22Rv1 (cell line): ENCODE results near the gene SLC23A1.

Experiments used
- ZFX ChIP-seq: fragments of 450-650 bp; IDR thresholded peaks from 2 replicates; pipeline ENCODE4 v1.6.1; 2017; ENCODE audit warnings: antibody characterized with exemption, borderline replicate concordance
- TF ChIP-seq, protein P1 (sequence below): fragments of 450-650 bp; IDR thresholded peaks from 2 replicates; pipeline ENCODE4 v1.5.1; 2017; ENCODE audit warnings: mild to moderate bottlenecking

DNA sequence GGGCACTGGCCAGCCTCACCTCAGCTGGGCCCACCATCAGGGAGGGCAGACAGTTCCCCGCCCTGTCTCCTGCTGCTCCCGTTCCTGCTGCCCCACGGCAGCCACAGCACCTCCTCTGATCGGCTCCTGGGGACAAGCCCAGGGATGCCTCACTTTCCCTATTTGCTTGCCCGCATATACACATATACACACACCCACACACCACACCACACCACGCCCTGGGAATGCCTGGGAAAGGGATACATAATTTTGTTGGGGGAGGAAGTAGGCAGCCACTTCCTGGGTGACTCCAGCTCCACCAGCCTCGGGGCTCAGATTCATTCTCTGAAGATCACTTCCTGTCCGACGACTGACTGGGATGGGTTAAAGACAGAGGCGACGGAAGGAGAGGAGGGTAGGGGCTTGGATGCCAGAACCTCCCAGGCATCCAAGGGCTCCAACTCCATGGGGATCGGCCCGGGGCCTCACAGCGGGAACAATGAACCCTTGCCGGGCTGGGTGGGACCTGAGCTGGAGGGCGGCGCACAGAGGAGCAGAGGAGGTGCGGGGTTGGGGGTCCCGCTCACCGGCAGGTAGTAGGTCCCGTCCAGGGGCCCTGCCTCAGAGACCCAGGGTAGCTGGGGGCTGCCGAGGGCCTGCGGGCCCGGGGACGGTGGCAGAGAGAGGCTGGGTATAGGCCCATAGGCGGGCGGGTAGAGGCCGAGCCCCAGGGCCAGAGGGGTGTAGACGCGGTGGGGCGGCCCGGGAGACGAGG is 8.7 kb upstream of the SLC23A1 start:
- TF ChIP-seq, protein P1, sequence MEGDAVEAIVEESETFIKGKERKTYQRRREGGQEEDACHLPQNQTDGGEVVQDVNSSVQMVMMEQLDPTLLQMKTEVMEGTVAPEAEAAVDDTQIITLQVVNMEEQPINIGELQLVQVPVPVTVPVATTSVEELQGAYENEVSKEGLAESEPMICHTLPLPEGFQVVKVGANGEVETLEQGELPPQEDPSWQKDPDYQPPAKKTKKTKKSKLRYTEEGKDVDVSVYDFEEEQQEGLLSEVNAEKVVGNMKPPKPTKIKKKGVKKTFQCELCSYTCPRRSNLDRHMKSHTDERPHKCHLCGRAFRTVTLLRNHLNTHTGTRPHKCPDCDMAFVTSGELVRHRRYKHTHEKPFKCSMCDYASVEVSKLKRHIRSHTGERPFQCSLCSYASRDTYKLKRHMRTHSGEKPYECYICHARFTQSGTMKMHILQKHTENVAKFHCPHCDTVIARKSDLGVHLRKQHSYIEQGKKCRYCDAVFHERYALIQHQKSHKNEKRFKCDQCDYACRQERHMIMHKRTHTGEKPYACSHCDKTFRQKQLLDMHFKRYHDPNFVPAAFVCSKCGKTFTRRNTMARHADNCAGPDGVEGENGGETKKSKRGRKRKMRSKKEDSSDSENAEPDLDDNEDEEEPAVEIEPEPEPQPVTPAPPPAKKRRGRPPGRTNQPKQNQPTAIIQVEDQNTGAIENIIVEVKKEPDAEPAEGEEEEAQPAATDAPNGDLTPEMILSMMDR = no peak
- TF ChIP-seq ZFX = no peak
